Osteoblast (primary cell): Measurements from ENCODE around the gene CDH22. TPM values are rescaled to one million over a fixed set of nuclear protein-coding genes. Genes with fewer than 3 reads are reported as not detected.

Experiments used
- DNase-seq: peaks from one replicate; pipeline ENCODE4 v3.0.0; 2011; ENCODE audit warnings: low spot score, mixed read lengths; ENCODE audit not compliant: insufficient read length; ENCODE audit errors: missing footprints
- H2AFZ ChIP-seq: 2 replicates; pipeline ENCODE4 v1.6.0; 2011; ENCODE audit warnings: mild to moderate bottlenecking, low read length
- H3K27ac ChIP-seq: 2 replicates; pipeline ENCODE4 v1.5.1; 2011; ENCODE audit warnings: mild to moderate bottlenecking, low read depth, low read length, moderate library complexity
- H3K27me3 ChIP-seq: 2 replicates; pipeline ENCODE4 v1.6.0; 2012; ENCODE audit warnings: mild to moderate bottlenecking, control low read depth, inconsistent platforms, low read length, moderate library complexity; ENCODE audit not compliant: insufficient read depth
- H3K36me3 ChIP-seq: 2 replicates; pipeline ENCODE4 v1.5.1; 2011; ENCODE audit warnings: mild to moderate bottlenecking, low read length, control low read depth, moderate library complexity; ENCODE audit not compliant: insufficient read depth
- H3K4me1 ChIP-seq: 2 replicates; pipeline ENCODE4 v1.5.1; 2011; ENCODE audit warnings: mild to moderate bottlenecking, low read length, control low read depth, moderate library complexity; ENCODE audit not compliant: insufficient read depth
- H3K4me2 ChIP-seq: 2 replicates; pipeline ENCODE4 v1.6.0; 2011; ENCODE audit warnings: mild to moderate bottlenecking, low read length; ENCODE audit not compliant: insufficient read depth
- H3K4me3 ChIP-seq: fragments of 200-600 bp; sonication (generic); 3 replicates; pipeline ENCODE4 v1.5.1; 2012; ENCODE audit warnings: mild to moderate bottlenecking, low read length, inconsistent platforms; ENCODE audit not compliant: insufficient read depth
- H3K79me2 ChIP-seq: 2 replicates; pipeline ENCODE4 v1.6.0; 2012; ENCODE audit warnings: mild to moderate bottlenecking, low read length, control low read depth, inconsistent platforms; ENCODE audit not compliant: insufficient read depth
- H3K9me3 ChIP-seq: 2 replicates; pipeline ENCODE4 v1.5.1; 2011; ENCODE audit warnings: low read depth, low read length, control low read depth
- H4K20me1 ChIP-seq: 2 replicates; pipeline ENCODE4 v1.6.0; 2012; ENCODE audit warnings: mild to moderate bottlenecking, low read length, control low read depth; ENCODE audit not compliant: insufficient read depth
- CTCF ChIP-seq: IDR thresholded peaks from 2 replicates; pipeline ENCODE4 v1.5.1; 2011; ENCODE audit warnings: mild to moderate bottlenecking, low read depth, low read length, moderate library complexity; ENCODE audit errors: extremely low read depth
- total RNA-seq: library from RNA; depleted of rRNA; stranded (reverse); fragments of >200 nt; gene quantifications from 2 replicates; pipeline ENCODE4 v1.2.3, GENCODE V29; 2012

CDH22 gene
- total RNA-seq, 1 donor: not detected

DNA sequence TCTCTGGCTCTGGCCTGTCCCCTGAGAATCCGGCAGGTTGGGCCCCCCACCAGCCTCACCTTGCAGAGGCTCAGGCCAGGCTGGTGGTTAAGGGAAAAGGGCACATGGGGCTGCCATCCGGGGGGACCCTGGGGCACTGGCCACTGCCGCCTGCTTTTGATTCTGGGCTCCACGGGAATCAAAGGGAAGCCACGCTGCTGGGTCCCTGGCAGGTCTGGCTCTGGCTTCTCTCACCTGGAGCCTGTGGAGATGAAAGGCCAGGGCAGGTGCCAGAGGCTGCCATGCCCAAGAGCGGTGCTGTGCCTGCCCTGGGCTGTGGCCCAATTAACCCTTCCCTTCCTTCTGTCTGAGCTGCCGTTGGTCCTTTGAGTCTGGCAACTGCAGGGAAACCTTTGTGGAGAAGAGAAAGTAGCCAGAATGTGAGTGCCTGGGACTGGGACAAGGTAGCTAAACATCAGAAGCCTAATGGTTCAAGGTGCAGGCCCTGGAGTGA is 9.4 kb upstream of the CDH22 start:
- H2AFZ ChIP-seq: no peak overlapping the region
- H3K4me3 ChIP-seq: no peak overlapping the region
- peaks cover 56% of the 10 kb centered on the region for H3K27me3 ChIP-seq
- no peak overlapping the region for H3K27ac ChIP-seq
- no peaks in the 10 kb centered on the region for H4K20me1 ChIP-seq
- TF ChIP-seq CTCF: no peak
- no peaks in the 10 kb centered on the region for H3K36me3 ChIP-seq
- peak; percentile 69 for DNase-seq
- no peaks in the 10 kb centered on the region for H3K9me3 ChIP-seq
- no peak overlapping the region for H3K4me2 ChIP-seq
- no peaks in the 10 kb centered on the region for H3K4me1 ChIP-seq
- H3K79me2 ChIP-seq: no peaks in the 10 kb centered on the region

- Histone ChIP-seq H3K4me2 (no peak overlapping the region), H3K4me1 (no peaks in the 10 kb centered on the region), H2AFZ (no peak overlapping the region), H3K4me3 (no peak overlapping the region), H4K20me1 (no peaks in the 10 kb centered on the region), H3K9me3 (no peaks in the 10 kb centered on the region), H3K79me2 (no peaks in the 10 kb centered on the region), H3K36me3 (no peaks in the 10 kb centered on the region), H3K27me3 (peaks cover 61% of the 10 kb centered on the region), H3K27ac (no peak overlapping the region)
- TF ChIP-seq CTCF: no peak
- peak; percentile 43 for DNase-seq
Measured at GRCh38 chr20:46316984-46317684, 8.8 kb upstream of the CDH22 start.

DNA sequence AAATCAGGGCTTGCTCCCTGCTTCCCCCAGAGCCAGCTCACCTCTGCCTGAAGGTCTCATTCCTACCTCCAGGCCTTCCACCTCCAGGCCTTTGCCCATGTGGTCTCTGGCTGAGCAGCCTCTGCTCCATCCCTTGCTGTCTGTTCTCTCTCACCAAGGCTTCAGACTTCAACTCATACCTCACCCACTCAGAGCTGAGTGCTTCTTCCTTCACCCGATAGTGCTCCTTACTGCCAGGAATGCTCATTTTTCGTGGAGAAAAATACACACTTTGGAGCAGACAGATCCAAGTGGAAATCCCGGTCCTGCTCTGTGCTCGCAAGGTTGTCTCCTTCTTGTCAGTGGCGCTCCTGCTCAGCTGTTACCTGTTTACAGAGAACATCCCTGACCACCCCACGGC is 7.0 kb upstream of the CDH22 start:
- H2AFZ ChIP-seq: no peak overlapping the region
- no peak for TF ChIP-seq CTCF
- peak; percentile 31 for DNase-seq
- no peak overlapping the region for H3K4me3 ChIP-seq
- no peaks in the 10 kb centered on the region for H4K20me1 ChIP-seq
- no peak overlapping the region for H3K4me2 ChIP-seq
- H3K36me3 ChIP-seq: no peaks in the 10 kb centered on the region
- H3K9me3 ChIP-seq: no peaks in the 10 kb centered on the region
- no peak overlapping the region for H3K27ac ChIP-seq
- H3K4me1 ChIP-seq: no peaks in the 10 kb centered on the region
- H3K27me3 ChIP-seq: peaks cover 75% of the 10 kb centered on the region
- no peaks in the 10 kb centered on the region for H3K79me2 ChIP-seq

GRCh38 chr20:46312945-46313861 is 4.9 kb upstream of the CDH22 start:
- Histone ChIP-seq H3K27ac (no peak overlapping the region), H3K4me1 (no peaks in the 10 kb centered on the region), H3K27me3 (peaks cover 93% of the 10 kb centered on the region), H3K4me3 (no peak overlapping the region), H2AFZ (no peak overlapping the region), H3K79me2 (no peaks in the 10 kb centered on the region), H3K4me2 (no peak overlapping the region), H3K36me3 (no peaks in the 10 kb centered on the region), H3K9me3 (no peaks in the 10 kb centered on the region), H4K20me1 (no peaks in the 10 kb centered on the region)
- DNase-seq: peak; percentile 45
- TF ChIP-seq CTCF: no peak
